Endothelial cell of umbilical vein (primary cell): ENCODE measurements around the gene DIP2B. TPM values are rescaled to one million over a fixed set of nuclear protein-coding genes. Genes with fewer than 3 reads are reported as not detected.

Experiments used
- BruUV-seq: library from RNA; stranded (reverse); fragments of 400-500 nt; replicated peaks from 2 replicates; lab custom pipeline; 2021; lab: Mats Ljungman, UMichigan
- CTCF ChIA-PET: fragments of 300-600, 350-600 bp; sonication (Branson Sonifier 250); formaldehyde crosslinking; loops from one replicate; lab custom pipeline; 2021; ENCODE audit warnings: antibody characterized with exemption, inconsistent platforms; lab: Charles Lee
- POLR2A ChIA-PET: fragments of 300-600, 350-600 bp; sonication (Branson Sonifier 250); formaldehyde crosslinking; loops from one replicate; lab custom pipeline; 2021; ENCODE audit warnings: antibody characterized with exemption, inconsistent platforms; lab: Charles Lee
- DNase-seq: peaks from one replicate; pipeline ENCODE4 v3.0.0-alpha.2; 2011; ENCODE audit warnings: low read depth, low spot score
- FAIRE-seq: peaks from 2 replicates; lab custom pipeline; 2011; peaks lifted over from hg19 to GRCh38; lab: Jason Lieb, UNC
- H2AFZ ChIP-seq: 2 replicates; pipeline ENCODE4 v1.6.0; 2012; ENCODE audit warnings: low read depth, low read length, control low read depth, inconsistent platforms
- H3K27ac ChIP-seq: 2 replicates; pipeline ENCODE4 v1.5.1; 2011; ENCODE audit warnings: low read depth, mild to moderate bottlenecking, control low read depth, low read length, moderate library complexity; ENCODE audit not compliant: insufficient read depth
- H3K27me3 ChIP-seq, 2 experiments: 2 replicates each; pipeline versions ENCODE4 v1.6.0 to v1.6.1; 2011; ENCODE audit warnings: low read length in 2 of 2, mixed read lengths in 1 of 2; ENCODE audit not compliant: control insufficient read depth in 2 of 2, insufficient read depth in 2 of 2
- H3K36me3 ChIP-seq, 2 experiments: 2 replicates in 1 of 2; 3 replicates in 1 of 2; pipeline ENCODE4 v1.5.1; 2011; ENCODE audit warnings: low read length in 2 of 2, mild to moderate bottlenecking in 1 of 2, moderate library complexity in 1 of 2; ENCODE audit not compliant: control insufficient read depth in 2 of 2, insufficient read depth in 2 of 2; ENCODE audit errors: extremely low read depth in 1 of 2
- H3K4me1 ChIP-seq: 3 replicates; pipeline ENCODE4 v1.5.1; 2011; ENCODE audit warnings: mild to moderate bottlenecking, low read length; ENCODE audit not compliant: control insufficient read depth, insufficient read depth; ENCODE audit errors: extremely low read depth
- H3K4me2 ChIP-seq: 2 replicates; pipeline ENCODE4 v1.6.1; 2011; ENCODE audit warnings: low read length, control low read depth, mixed read lengths; ENCODE audit not compliant: insufficient read depth
- H3K4me3 ChIP-seq, 3 experiments: fragments of 200-600 bp in 1 of 3; sonication (generic), shearing (Covaris generic) in 1 of 3; replicated peaks in 1 of 3; 2 replicates each; pipeline ENCODE4 v1.5.1; 2011 to 2016; ENCODE audit warnings: control low read depth in 3 of 3, low read length in 3 of 3, mild to moderate bottlenecking in 2 of 3, inconsistent platforms in 1 of 3, low read depth in 1 of 3, moderate library complexity in 1 of 3; ENCODE audit not compliant: insufficient read depth in 1 of 3
- H3K79me2 ChIP-seq: 2 replicates; pipeline ENCODE4 v1.6.0; 2012; ENCODE audit warnings: low read length, inconsistent platforms; ENCODE audit not compliant: control insufficient read depth, insufficient read depth
- H3K9ac ChIP-seq: replicated peaks from 2 replicates; pipeline ENCODE3; 2011; ENCODE audit warnings: low read length, control low read depth; ENCODE audit not compliant: insufficient read depth; ENCODE audit errors: extremely low read depth
- H3K9me1 ChIP-seq: replicated peaks from 3 replicates; pipeline ENCODE4 v1.6.0; 2011; ENCODE audit warnings: mild to moderate bottlenecking, low read length; ENCODE audit not compliant: control insufficient read depth, insufficient read depth; ENCODE audit errors: extremely low read depth
- H3K9me3 ChIP-seq: replicated peaks from 2 replicates; pipeline ENCODE4 v1.5.1; 2012; ENCODE audit warnings: low read length, inconsistent platforms; ENCODE audit not compliant: control insufficient read depth, insufficient read depth
- H4K20me1 ChIP-seq: replicated peaks from 2 replicates; pipeline ENCODE3; 2011; ENCODE audit warnings: mild to moderate bottlenecking, low read length; ENCODE audit not compliant: control insufficient read depth, insufficient read depth; ENCODE audit errors: extremely low read depth
- EZH2 ChIP-seq: IDR thresholded peaks from 2 replicates; pipeline ENCODE4 v1.6.1; 2012; ENCODE audit warnings: borderline replicate concordance, low read depth, mild to moderate bottlenecking, moderate library complexity, low read length, inconsistent platforms; ENCODE audit not compliant: severe bottlenecking
- FOS ChIP-seq: IDR thresholded peaks from 2 replicates; pipeline ENCODE4 v1.6.1; 2011; ENCODE audit warnings: mild to moderate bottlenecking, low read length, moderate library complexity, borderline replicate concordance; ENCODE audit not compliant: insufficient read depth
- GATA2 ChIP-seq: IDR thresholded peaks from 2 replicates; pipeline ENCODE4 v1.7.0; 2011; ENCODE audit warnings: low read depth, mild to moderate bottlenecking, moderate library complexity, mixed read lengths, low read length; ENCODE audit not compliant: insufficient read length, insufficient read depth
- JUN ChIP-seq: IDR thresholded peaks from 2 replicates; pipeline ENCODE4 v1.6.1; 2011; ENCODE audit warnings: borderline replicate concordance, low read depth; ENCODE audit not compliant: insufficient read length, insufficient read depth
- MYC ChIP-seq: IDR thresholded peaks from one replicate; pipeline ENCODE4 v1.6.1; 2011; ENCODE audit warnings: mild to moderate bottlenecking, low read depth, low read length
- POLR2A ChIP-seq: IDR thresholded peaks from 2 replicates; pipeline ENCODE4 v1.6.1; 2012; ENCODE audit warnings: low read depth, mild to moderate bottlenecking, control low read depth, low read length
- POLR2AphosphoS5 ChIP-seq: IDR thresholded peaks from 2 replicates; pipeline ENCODE4 v1.6.1; 2012; ENCODE audit warnings: low read depth, mild to moderate bottlenecking, control low read depth, low read length, moderate library complexity; ENCODE audit not compliant: insufficient read depth
- dilution Hi-C: fragments of 300-500 bp; cut with MboI; formaldehyde crosslinking; loops from one replicate; pipeline ENCODE4 v1.15.0; 2019; ENCODE audit warnings: low sequenced_read_pairs; ENCODE audit not compliant: extremely low pct_ligation_motif_present
- intact Hi-C: fragments of 100-400 bp; cut with micrococcal nuclease; formaldehyde crosslinking; loops from one replicate; pipeline ENCODE4 v1.10.0; 2022
- polyA plus RNA-seq, 4 experiments: library from polyadenylated mRNA; depleted of rRNA in 3 of 4; stranded (reverse) in 3 of 4; unstranded in 1 of 4; fragments of >200 nt; gene quantifications; 2 replicates each; pipeline versions ENCODE4 v1.2.1 to v1.2.3, GENCODE V29; 2011 to 2012; ENCODE audit warnings: missing spikeins in 1 of 4
- total RNA-seq: library from RNA; stranded (reverse); gene quantifications from 2 replicates; pipeline ENCODE4 v1.2.3, GENCODE V29; 2021
- TF ChIP-seq, protein P1 (sequence below): IDR thresholded peaks from 2 replicates; pipeline ENCODE4 v1.6.1; 2011; ENCODE audit not compliant: insufficient read depth, insufficient read length
- TF ChIP-seq, protein P2 (sequence below), 2 donors: IDR thresholded peaks; 1 replicate in 1 of 2; 2 replicates in 1 of 2; pipeline ENCODE4 v1.5.1; 2011; ENCODE audit warnings: low read length in 2 of 2, mild to moderate bottlenecking in 2 of 2, moderate library complexity in 2 of 2, control low read depth in 1 of 2, inconsistent platforms in 1 of 2, low read depth in 1 of 2; ENCODE audit not compliant: insufficient read depth in 1 of 2; ENCODE audit errors: extremely low read depth in 1 of 2

The DIP2B gene
- total and polyA plus RNA-seq, 2 donors (not counting 3 experiments of a cell fraction or from before 2014, with no cell fraction given) = 14.5 to 28.0 TPM

DNA sequence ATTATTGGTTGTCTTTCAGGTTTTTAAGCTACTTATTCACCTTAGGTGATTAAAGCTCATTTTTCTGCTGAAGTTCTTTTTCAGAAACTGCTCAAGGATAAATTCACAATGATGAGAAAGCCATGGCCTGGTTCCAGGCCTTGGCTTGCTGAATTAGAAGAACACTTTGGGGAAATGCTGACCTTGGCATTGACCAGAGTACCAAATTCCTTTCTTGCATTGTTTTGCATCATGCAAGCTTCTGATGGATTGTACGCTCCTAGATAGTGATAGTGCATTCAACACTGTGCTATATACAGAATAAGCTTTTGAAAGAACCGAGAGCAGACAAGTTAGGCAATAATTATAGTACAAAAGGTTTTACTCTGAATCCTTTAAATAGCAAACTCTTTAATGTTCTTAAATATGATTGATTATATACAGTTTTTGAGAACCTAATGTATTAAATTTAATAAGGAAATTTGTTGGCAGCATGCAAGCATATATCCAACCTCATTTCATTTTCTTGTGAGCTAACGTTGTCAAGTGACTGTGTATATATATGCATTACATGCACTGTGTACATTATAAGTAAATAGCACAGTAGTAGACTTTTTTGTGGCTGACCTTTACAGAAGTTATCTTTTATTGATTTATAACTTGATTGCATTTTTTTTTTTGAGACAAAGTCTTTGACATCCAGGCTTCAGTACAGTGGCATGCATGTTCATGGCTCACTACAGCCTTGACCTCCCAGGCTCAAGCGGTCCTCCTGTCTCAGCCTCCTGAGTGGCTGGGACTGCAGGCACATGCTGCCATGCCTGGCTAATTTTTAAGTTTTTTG, 99.2 kb downstream of the DIP2B start:
- H3K4me2 ChIP-seq = no peak overlapping the region
- H3K4me3 ChIP-seq = no peak overlapping the region
- H3K27ac ChIP-seq = no peak overlapping the region
- ChIA-PET POLR2A (no interaction called here), CTCF (interaction anchor here (0.9 to 1.6 kb wide), 5 partner anchors 10 to 86 kb away, joined by 3 to 5 read pairs (median 4); no protein-coding TSS in a partner anchor)
- no peaks in the 10 kb centered on the region for H3K27me3 ChIP-seq
- no TSS peak for BruUV-seq
- peaks cover 7% of the 10 kb centered on the region for H3K79me2 ChIP-seq
- FAIRE-seq (no peak), DNase-seq (peak; percentile 40)
- no peaks in the 10 kb centered on the region for H3K9me1 ChIP-seq
- intact Hi-C loops = no loop called here
- peaks cover 16% of the 10 kb centered on the region for H3K4me1 ChIP-seq
- TF ChIP-seq MYC (no peak), GATA2 (no peak), FOS (no peak), POLR2A (no peak), EZH2 (no peak), POLR2AphosphoS5 (no peak), JUN (no peak)
- TF ChIP-seq, protein P1, sequence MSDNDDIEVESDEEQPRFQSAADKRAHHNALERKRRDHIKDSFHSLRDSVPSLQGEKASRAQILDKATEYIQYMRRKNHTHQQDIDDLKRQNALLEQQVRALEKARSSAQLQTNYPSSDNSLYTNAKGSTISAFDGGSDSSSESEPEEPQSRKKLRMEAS = no peak
- TF ChIP-seq, protein P2, sequence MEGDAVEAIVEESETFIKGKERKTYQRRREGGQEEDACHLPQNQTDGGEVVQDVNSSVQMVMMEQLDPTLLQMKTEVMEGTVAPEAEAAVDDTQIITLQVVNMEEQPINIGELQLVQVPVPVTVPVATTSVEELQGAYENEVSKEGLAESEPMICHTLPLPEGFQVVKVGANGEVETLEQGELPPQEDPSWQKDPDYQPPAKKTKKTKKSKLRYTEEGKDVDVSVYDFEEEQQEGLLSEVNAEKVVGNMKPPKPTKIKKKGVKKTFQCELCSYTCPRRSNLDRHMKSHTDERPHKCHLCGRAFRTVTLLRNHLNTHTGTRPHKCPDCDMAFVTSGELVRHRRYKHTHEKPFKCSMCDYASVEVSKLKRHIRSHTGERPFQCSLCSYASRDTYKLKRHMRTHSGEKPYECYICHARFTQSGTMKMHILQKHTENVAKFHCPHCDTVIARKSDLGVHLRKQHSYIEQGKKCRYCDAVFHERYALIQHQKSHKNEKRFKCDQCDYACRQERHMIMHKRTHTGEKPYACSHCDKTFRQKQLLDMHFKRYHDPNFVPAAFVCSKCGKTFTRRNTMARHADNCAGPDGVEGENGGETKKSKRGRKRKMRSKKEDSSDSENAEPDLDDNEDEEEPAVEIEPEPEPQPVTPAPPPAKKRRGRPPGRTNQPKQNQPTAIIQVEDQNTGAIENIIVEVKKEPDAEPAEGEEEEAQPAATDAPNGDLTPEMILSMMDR (IDR thresholded peaks at IDR 0.05; ENCODE audit: extremely low read depth in 1 of 2, insufficient read depth in 1 of 2, low read depth in 1 of 2, low read length in 2 of 2) = no peak
- H3K9me3 ChIP-seq = no peaks in the 10 kb centered on the region
- no peak overlapping the region for H3K9ac ChIP-seq
- dilution Hi-C loops = no loop called here
- H3K36me3 ChIP-seq = no peaks in the 10 kb centered on the region
- H2AFZ ChIP-seq = no peak overlapping the region
- no peaks in the 10 kb centered on the region for H4K20me1 ChIP-seq
